Endometrial microvascular endothelial cells (primary cell): ENCODE data around the gene ZNF765. TPM values are rescaled to one million over a fixed set of nuclear protein-coding genes. Genes with fewer than 3 reads are reported as not detected.
"Not testable (repeated sequence)": the region's sequence is repeated elsewhere in the genome, so short reads cannot be mapped to it uniquely, and the experiment has no call there.

ENCODE experiments used
- in situ Hi-C: cut with HindIII; loops from 2 replicates; pipeline ENCODE4 v1.10.0; 2017; ENCODE audit warnings: low sequenced_read_pairs, low pct_unique_long_range_greater_than_20kb; ENCODE audit errors: inconsistent ontology term
- total RNA-seq: library from RNA; depleted of rRNA; stranded (reverse); fragments of >200 nt; gene quantifications from one replicate; pipeline ENCODE4 v1.2.3, GENCODE V29; 2015; ENCODE audit errors: inconsistent ontology term

The ZNF765 gene
- total RNA-seq, 1 donor from 2014 or later: 7.2 TPM

DNA sequence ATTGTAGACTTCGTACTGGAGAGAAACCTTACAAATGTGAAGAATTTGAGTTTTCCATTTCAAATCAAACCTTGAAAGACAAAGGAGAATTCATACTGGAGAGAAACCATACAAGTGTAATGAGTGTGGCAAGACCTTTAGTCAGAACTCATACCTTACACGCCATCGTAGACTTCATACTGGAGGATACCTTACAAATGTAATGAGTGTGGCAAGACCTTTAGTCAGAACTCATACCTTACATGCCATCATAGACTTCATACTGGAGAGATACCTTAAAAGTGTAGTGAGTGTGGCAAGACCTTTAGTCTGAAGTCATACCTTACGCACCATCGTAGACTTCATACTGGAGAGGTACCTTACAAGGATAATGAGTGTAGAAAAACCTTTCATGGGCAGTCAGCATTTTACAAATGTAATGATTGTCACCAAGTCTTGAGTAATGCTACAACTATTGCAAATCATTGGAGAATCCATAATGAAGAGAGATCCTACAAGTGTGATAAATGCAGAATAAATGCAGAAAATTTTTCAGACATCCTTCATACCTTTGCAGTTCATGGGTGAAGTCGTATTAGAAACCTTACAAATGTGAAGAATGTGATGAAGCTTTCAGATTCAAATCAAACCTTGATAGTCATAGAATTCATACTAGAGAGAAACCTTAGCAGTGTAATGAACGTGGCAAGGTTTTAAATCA, 14.7 kb downstream of the ZNF765 start:
- in situ Hi-C loops: no loop called here

DNA sequence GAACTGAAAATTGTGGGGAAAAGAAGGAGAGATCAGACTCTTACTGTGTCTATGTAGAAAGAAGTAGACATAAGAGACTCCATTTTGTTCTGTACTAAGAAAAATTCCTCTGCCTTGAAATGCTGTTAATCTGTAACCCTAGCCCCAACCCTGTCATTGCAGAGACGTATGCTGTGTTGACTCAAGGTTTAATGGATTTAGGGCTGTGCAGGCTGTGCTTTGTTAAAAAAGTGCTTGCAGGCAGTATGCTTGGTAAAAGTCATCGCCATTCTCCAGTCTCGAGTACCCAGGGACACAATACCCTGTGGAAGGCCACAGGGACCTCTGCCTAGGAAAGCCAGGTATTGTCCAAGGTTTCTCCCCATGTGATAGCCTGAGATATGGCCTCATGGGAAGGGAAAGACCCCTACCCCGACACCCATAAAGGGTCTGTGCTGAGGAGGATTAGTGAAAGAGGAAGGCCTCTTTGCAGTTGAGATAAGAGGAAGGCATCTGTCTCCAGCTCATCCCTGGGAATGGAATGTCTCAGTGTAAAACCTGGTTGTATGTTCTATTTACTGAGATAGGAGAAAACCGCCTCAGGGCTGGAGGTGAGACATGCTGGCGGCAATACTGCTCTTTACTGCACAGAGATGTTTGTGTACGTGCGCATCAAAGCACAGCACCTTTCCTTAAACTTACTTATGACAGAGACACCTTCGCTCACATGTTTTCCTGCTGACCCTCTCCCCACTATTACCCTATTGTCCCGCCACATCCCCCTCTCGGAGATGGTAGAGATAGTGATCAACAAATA, 25.8 kb downstream of the ZNF765 start:
- in situ Hi-C loops: not testable (repeated sequence)

DNA sequence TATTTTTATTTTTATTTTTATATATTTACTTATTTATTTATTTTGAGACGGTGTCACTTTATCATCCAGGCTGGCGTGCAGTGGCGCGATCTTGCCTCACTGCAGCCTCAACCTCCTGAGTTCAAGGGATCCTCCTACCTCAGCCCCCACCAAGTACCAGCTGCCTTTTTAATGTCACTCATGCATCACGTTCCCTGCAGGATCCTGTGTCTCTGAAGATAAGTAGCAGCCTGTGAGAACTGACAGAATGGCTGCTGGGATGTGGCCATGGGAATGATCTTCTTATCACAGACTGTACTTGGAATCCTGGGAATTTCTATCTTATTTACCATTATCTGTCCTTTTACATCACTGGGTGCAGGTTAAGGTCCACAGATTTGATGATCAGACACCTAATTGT, 27.6 kb downstream of the ZNF765 start:
- in situ Hi-C loops: no loop called here

DNA sequence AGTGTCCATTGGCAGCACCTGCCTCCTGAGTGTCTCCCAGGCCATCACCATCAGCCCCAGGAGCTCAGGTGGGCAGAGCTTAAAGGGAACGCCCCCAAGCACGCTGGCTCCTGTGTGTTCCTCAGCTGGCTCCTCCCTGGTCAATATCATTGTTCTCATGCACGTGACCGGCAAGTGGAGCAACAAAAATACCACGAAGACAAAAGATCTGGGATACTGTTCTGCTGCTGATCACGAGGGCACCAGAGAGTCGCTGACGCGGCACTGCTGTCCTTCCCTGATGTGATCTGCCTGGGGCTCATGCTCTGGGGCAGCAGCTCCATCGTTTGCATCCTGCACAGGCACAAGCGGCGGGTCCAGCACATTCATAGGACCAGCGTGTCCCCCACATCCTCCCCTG, 28.1 kb downstream of the ZNF765 start:
- in situ Hi-C loops: not testable (repeated sequence)

DNA sequence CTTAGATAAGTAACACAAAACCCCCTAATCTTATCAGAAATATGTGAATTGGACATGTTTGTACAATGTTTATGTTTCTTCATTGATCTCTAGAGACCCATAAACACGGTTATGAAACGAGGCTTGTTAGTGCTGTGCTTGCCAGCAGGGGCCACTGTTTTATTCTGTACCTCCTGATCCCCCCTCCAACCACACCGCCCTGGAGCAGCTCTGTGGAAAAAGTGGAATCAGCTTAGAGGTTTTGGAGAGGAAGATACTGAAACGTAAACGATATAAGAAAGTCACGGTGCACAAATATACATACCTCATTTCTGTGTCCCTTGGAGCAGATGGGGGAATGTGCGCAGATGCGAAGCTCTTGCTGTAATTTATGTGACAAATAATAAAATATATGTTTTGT, 28.7 kb downstream of the ZNF765 start:
- in situ Hi-C loops: not testable (repeated sequence)

DNA sequence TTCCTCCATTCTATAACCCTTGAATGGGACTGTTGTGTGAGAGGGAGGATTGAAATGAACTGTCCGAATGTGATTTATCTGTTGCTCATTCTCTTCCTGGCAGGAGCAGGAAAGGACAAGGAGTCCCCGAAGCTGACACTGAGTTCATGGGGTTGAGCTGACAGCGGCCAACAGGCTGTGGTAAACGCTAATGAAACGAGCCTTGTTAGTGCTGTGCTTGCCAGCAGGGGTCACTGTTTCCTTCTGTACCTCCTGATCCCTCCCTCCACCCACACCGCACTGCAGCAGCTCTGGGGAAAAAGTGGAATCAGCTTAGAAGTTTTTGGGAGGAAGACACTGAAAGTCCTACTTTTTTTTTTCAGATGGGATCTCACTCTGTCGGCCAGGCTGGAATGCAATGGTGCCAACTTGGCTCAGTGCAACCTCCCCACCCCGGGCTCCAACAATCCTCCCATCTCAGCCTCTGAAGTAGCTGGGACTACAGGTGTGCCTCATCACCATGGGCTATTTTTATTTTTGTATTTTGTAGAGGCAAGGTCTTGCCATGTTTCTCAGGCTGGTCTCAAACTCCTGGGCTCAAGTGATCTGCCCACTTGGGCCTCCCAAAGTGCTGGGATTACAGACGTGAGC, 30.1 kb downstream of the ZNF765 start:
- in situ Hi-C loops: no loop called here

DNA sequence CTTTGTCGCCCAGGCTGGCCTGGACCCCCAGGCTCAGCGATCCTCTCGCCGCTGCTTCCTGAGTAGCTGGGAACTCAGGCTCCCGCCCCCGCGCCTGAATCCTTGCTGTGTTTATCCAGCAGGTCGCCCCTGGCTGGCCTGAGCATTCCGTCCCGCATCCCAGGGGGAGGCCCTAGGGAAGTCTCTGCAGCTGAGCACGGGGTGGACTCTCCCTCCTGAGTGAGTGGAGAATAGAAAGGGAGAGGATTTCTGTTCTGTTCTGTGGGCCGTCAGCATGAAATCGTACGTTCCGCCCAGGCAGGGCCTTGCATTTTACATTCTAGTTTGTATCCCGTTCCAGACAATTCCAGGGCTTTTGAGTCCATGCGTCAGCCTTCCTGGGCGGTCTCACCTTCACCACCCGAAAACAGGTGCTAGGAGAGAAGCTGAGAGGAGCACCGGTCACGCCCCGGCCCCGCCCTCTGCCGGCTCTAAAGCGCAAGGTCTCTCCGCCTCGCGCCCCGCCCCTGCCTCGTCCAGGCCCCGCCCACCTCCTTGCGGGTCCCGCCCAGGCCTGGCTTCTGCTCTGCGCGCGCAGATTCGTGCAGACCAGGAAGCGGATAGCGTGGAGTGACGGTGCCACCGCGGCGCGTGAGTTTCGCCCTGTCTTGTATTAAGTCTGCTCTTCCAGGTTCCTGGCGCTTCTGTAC, 36.6 kb downstream of the ZNF765 start, which contains the start of gene ZNF761:
Gene ZNF761, plus strand, starts transcription at position 586 of the 689 bp plus-strand sequence. CDS start 15,285 bp downstream, outside the sequence.
- in situ Hi-C loops: no loop called here

DNA sequence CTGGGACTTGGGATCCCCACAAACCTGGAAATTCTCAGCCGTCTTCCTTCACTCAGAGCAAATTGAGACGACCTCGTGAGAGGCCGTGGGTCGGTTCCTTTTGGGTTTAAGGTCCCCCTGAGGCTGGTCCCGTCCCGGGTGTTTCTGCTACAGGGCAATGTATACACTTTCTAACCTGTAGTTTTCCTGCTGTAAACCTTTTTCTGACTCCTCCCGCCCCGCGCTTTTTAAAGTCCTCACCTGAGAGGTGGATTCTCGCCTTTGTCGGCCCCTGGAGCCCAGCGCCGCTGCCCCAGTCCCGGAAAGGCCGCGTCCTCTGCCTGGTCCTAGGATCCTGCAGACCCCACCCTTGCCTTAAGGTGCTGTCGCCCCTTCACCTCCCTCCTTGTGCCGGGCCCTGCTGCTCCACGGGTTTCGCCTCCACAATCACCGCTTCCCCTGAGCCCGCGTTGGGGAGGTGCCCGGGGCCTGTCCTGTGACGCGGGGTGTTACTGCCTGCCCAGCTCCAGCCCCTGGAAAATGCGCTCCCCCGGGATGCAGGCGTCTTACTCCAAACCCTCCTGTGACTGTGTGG, 37.2 kb downstream of the ZNF765 start:
- in situ Hi-C loops: no loop called here

DNA sequence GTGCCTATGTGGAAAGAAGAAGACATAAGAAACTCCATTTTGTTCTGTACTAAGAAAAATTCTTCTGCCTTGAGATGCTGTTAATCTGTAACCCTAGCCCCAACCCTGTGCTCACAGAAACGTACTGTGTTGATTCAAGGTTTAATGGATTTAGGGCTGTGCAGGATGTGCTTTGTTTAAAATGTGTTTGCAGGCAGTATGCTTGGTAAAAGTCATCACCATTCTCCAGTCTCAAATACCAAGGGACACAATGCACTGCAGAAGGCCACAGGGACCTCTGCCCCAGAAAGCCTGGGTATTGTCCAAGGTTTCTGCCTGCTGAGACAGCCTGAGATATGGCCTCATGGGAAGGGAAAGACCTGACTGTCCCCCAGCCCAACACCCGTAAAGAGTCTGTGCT, 48.9 kb downstream of the ZNF765 start:
- in situ Hi-C loops: not testable (repeated sequence)

DNA sequence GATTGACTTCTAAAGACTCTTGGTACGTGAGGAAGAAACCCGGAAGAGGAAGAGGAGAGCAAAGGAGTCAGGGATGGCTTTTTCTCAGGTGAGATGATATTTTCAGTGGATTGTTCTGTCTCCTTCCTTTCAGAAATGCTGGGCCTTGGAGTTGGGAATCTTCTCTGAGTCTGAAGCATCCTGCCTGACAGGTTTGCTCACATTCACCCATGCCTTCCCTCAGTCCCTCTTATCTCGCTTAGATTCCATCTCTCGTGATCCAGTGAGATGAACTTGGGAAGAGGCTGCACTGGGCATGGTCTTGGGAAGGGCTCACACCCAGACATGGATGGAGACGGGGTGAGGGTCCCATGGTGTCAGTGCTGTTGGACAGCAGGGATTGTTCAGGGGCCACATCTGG, 52.2 kb downstream of the ZNF765 start:
- in situ Hi-C loops: not testable (repeated sequence)

DNA sequence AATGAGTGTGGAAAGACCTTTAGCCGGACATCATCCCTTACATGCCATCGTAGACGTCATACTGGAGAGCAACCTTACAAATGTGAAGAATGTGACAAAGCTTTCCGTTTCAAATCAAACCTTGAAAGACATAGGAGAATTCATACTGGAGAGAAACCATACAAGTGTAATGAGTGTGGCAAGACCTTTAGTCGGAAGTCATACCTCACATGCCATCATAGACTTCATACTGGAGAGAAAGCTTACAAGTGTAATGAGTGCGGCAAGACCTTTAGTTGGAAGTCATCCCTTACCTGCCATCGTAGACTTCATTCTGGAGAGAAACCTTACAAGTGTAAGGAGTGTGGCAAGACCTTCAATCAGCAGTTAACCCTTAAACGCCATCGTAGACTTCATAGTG, 60.9 kb downstream of the ZNF765 start:
- in situ Hi-C loops: no loop called here

DNA sequence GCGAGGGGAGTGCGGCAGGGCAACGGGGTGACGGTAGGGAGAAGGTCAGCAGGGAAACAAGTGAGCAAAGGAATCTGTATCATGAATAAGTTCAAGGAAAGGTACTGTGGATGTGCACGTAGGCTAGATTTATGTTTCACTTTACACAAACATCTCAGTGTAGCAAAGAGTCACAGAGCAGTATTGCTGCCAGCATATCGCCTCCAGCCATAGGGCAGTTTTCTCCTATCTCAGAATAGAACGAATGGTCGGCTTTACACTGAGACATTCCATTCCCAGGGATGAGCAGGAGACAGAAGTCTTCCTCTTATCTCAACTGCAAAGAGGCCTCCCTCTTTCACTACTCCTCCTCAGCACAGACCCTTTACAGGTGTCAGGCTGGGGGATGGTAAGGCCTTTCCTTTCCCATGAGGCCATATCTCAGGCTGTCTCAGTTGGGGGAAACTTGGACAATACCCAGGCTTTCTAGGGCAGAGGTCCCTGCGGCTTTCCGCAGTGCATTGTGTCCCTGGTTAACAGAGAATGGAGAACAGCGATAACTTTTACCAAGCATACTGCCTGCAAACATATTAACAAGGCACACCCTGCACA, 65.3 kb downstream of the ZNF765 start:
- in situ Hi-C loops: not testable (repeated sequence)

DNA sequence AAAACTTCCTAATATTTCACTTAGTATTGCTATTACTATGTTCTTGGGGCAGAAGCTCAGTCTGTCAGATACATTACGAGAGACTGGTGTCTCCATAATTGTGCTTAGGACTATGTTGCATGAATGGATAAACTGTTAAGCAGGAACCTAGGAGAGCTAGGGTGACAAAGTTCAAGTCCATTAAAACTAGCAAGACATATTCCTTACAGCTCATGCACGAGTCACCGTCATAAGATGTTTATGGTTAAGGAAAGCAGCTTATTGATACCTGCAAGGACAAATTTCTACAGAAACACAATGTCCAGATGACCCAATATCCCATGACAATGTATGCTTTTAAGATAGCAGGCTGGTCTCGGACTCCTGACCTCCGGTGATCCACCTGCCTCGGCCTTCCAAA, 66.9 kb downstream of the ZNF765 start:
- in situ Hi-C loops: no loop called here

DNA sequence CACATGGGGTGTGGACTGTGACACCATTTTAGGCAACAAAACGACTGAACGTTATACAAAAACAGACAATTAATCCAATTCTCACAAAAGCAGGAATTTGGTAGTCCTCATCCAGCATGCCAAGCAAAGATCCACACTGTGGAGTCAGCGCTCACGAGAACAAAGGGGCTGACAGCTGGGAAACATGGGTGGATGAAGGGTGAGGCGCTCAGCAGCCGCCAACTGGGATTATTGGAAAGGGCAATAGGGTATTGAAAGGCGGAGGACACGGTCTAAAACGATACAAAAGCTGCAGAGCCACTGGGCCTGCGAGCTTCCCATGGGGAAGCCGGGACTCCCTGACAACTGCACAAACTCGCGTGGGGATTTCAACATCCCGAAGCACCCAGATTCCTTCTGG, 67.9 kb downstream of the ZNF765 start:
- in situ Hi-C loops: no loop called here

DNA sequence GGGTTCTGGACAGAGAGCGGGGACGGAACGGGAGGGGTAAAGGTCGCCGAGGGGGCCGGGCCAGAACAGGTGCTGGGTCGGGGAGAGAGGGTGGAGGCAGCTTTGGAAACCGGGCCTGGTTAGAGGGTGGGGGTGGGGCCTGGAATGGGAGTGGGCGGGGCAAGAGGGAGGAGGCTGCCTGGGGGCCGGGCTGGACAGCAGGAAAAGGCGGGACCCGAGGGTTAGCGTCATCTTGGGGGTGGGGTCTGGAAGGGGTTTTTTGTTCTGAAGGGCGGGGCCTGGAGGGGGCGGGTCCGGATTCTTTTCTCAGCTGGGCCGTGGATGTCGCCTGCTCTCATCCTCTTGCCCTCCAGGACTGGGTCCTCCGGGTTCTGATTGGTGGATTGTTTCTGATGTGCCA, 68.3 kb downstream of the ZNF765 start:
- in situ Hi-C loops: no loop called here

DNA sequence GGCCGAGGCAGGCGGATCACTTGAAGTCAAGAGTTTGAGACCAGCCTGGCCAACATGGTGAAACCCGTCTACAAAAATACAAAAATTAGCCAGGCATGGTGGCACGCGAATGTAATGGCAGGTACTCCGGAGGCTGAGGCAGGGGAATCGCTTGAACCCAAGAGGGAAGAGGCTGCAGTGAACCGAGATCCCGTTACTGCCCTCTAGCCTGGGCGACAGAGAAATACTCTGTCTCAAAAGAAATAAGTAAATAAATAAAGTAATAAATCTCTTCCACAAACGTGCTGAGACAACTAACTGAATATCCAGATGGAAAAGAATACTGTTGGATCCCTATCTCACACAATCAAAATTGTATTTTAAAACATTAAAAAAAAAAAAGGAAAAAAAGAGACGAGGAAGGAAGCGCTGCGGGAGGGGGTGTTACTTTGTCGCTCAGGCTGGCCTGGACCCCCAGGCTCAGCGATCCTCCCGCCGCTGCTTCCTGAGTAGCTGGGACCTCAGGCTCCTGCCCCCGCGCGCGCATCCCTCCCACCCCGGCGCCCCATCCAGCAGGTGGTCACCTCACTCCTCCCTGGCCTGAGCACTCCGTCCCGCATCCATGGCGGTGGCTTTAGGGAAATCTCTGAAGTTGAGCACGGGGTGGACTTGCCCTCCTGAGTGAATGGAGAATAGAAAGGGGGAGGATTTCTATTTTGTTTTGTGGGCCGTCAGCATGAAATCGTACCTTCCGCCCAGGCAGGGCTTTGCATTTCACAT, 72.0 kb downstream of the ZNF765 start:
- in situ Hi-C loops: no loop called here

DNA sequence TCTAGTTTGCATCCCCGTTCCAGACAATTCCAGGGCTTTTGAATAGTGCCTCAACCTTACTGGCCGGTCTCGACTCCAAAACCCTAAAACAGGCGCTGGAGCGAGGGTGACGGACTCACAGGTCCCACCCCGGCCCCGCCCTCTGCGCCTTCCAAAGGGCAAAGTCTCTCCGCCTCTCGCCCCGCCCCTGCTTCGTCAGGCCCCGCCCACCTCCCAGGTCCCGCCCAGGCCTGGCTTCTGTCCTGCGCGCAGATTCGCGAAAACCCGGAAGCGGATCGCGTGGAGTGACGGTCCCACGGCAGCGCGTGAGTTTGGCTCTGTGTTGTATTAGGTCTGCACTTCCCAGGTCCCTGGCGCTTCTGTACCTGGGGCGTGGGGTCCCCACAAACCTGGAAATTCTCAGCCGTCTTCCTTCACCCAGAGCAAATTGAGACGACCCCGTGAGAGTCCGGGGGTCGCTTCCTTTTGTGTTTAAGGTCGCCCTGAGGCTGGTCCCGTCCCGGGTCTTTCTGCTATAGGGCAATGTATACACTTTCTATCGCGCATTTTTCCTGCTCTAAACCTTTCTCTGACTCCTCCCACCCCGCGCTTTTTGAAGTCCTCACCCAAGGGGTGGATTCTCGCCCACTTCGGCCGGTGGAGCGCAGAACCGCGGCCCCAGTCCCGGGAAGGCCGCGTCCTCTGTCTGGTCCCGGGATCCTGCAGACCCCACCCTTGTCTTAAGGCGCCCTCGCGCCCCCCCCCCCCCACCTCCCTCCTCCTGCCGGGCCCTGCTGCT, 72.7 kb downstream of the ZNF765 start, which contains the start of gene ZNF813:
Gene ZNF813, plus strand, starts transcription at position 249 of the 778 bp plus-strand sequence. CDS start 16,090 bp downstream, outside the sequence.
- in situ Hi-C loops: no loop called here
